GM15510 (cell line): Measurements from ENCODE around the gene DCAF15.

ENCODE experiments used
- POLR2A ChIP-seq: IDR thresholded peaks from 3 replicates; pipeline ENCODE4 v1.6.1; 2011; ENCODE audit warnings: borderline replicate concordance; ENCODE audit not compliant: insufficient read length; ENCODE audit errors: extremely low read depth

The DCAF15 gene

GRCh38 chr19:13942023-13942684, 10.2 kb upstream of the DCAF15 start:
- TF ChIP-seq POLR2A = no peak

GRCh38 chr19:13946414-13946813, 5.9 kb upstream of the DCAF15 start:
- TF ChIP-seq POLR2A = no peak

GRCh38 chr19:13951043-13951442, 1.3 kb upstream of the DCAF15 start:
- TF ChIP-seq POLR2A = no peak

GRCh38 chr19:13951799-13952153, 533 bp upstream of the DCAF15 start:
- no peak for TF ChIP-seq POLR2A

GRCh38 chr19:13952931-13953531, 722 bp downstream of the DCAF15 start:
- TF ChIP-seq POLR2A = no peak

- no peak for TF ChIP-seq POLR2A
These were observed 1.9 kb downstream of the DCAF15 start for GRCh38 chr19:13954185-13954584.

- no peak for TF ChIP-seq POLR2A
These were observed 3.5 kb downstream of the DCAF15 start for GRCh38 chr19:13955662-13956364.

GRCh38 chr19:13956365-13956744, 4.0 kb downstream of the DCAF15 start:
- no peak for TF ChIP-seq POLR2A

- no peak for TF ChIP-seq POLR2A
These were observed 4.7 kb downstream of the DCAF15 start for GRCh38 chr19:13957051-13957450.

GRCh38 chr19:13958043-13958442, 5.7 kb downstream of the DCAF15 start:
- TF ChIP-seq POLR2A = no peak

- no peak for TF ChIP-seq POLR2A
These were observed 7.0 kb downstream of the DCAF15 start for GRCh38 chr19:13959141-13959961.

- TF ChIP-seq POLR2A = no peak
These were observed 7.9 kb downstream of the DCAF15 start for GRCh38 chr19:13959962-13960862.

- TF ChIP-seq POLR2A = no peak
These were observed 8.8 kb downstream of the DCAF15 start for GRCh38 chr19:13960863-13961784.

- no peak for TF ChIP-seq POLR2A
These were observed 9.8 kb downstream of the DCAF15 start for GRCh38 chr19:13961826-13962698.
